Hepatocyte (in vitro differentiated cells): ENCODE data around the gene CDC42SE2. TPM values are rescaled to one million over a fixed set of nuclear protein-coding genes. Genes with fewer than 3 reads are reported as not detected.
"Not testable (repeated sequence)": the region's sequence is repeated elsewhere in the genome, so short reads cannot be mapped to it uniquely, and the experiment has no call there.

Source experiments
- DNase-seq: peaks from one replicate; pipeline ENCODE4 v3.0.0-alpha.2; 2016; ENCODE audit warnings: low spot score
- H2AFZ ChIP-seq: fragments of 200-600 bp; sonication (generic); 2 replicates; pipeline ENCODE4 v1.6.0; 2016; ENCODE audit warnings: antibody characterized with exemption, mild to moderate bottlenecking
- H3K27ac ChIP-seq: fragments of 200-600 bp; sonication (generic); 2 replicates; pipeline ENCODE4 v1.5.1; 2016; ENCODE audit warnings: mild to moderate bottlenecking
- H3K27me3 ChIP-seq: fragments of 200-600 bp; sonication (generic); 2 replicates; pipeline ENCODE4 v1.6.1; 2016
- H3K36me3 ChIP-seq: fragments of 200-600 bp; sonication (generic); replicated peaks from 2 replicates; pipeline ENCODE4 v1.5.1; 2016; ENCODE audit warnings: low read depth; ENCODE audit not compliant: insufficient read depth
- H3K4me1 ChIP-seq: fragments of 200-600 bp; sonication (generic); 2 replicates; pipeline ENCODE4 v1.5.1; 2016; ENCODE audit warnings: mild to moderate bottlenecking, moderate library complexity; ENCODE audit not compliant: insufficient read depth
- H3K4me2 ChIP-seq: fragments of 200-600 bp; sonication (generic); 2 replicates; pipeline ENCODE4 v1.6.0; 2016
- H3K4me3 ChIP-seq: fragments of 200-600 bp; sonication (generic); 2 replicates; pipeline ENCODE4 v1.5.1; 2016; ENCODE audit warnings: mild to moderate bottlenecking
- H3K79me2 ChIP-seq: fragments of 200-600 bp; sonication (generic); 2 replicates; pipeline ENCODE4 v1.6.0; 2017; ENCODE audit warnings: mild to moderate bottlenecking
- H3K9me2 ChIP-seq: fragments of 200-600 bp; sonication (generic); replicated peaks from 2 replicates; pipeline ENCODE4 v1.6.0; 2017; ENCODE audit warnings: mild to moderate bottlenecking; ENCODE audit not compliant: insufficient read depth
- H3K9me3 ChIP-seq: fragments of 200-600 bp; sonication (generic); 2 replicates; pipeline ENCODE4 v1.5.1; 2016; ENCODE audit warnings: low read depth, mild to moderate bottlenecking
- H4K20me1 ChIP-seq: fragments of 200-600 bp; sonication (generic); 2 replicates; pipeline ENCODE4 v1.6.0; 2016; ENCODE audit warnings: mild to moderate bottlenecking; ENCODE audit not compliant: insufficient read depth, poor library complexity, severe bottlenecking
- CTCF ChIP-seq: fragments of 200-600 bp; sonication (generic); IDR thresholded peaks from 2 replicates; pipeline ENCODE4 v1.5.1; 2016; ENCODE audit warnings: antibody characterized with exemption, mild to moderate bottlenecking; ENCODE audit not compliant: poor library complexity
- EZH2 ChIP-seq: fragments of 200-600 bp; sonication (generic); IDR thresholded peaks from 2 replicates; pipeline ENCODE4 v1.6.1; 2016; ENCODE audit warnings: antibody characterized with exemption, mild to moderate bottlenecking, borderline replicate concordance
- EZH2phosphoT487 ChIP-seq: fragments of 200-600 bp; sonication (generic); IDR thresholded peaks from one replicate; pipeline ENCODE4 v1.6.1; 2018; ENCODE audit warnings: antibody characterized with exemption, mild to moderate bottlenecking, low read depth, moderate library complexity; ENCODE audit not compliant: unreplicated experiment, severe bottlenecking
- WGBS: methylation state at CpG from one replicate; pipeline ENCODE4 v1.1.6; 2016; ENCODE audit warnings: low lambda C conversion rate; ENCODE audit errors: missing lambda C conversion rate; 5-methylcytosine and 5-hydroxymethylcytosine counted together
- polyA plus RNA-seq: library from polyadenylated mRNA; unstranded; fragments of >200 nt; fragmentation: Nextera tagmentation; extraction: Ambion mirVana; gene quantifications from 2 replicates; pipeline ENCODE4 v1.2.1, GENCODE V29; 2016
- total RNA-seq: library from RNA; depleted of rRNA; stranded (reverse); fragments of >200 nt; gene quantifications from 2 replicates; pipeline ENCODE4 v1.2.3, GENCODE V29; 2014

The CDC42SE2 gene
- total and polyA plus RNA-seq, 2 experiments from 2014 or later, result 27.2 to 51.5 TPM

- WGBS, result 73% methylated on average over 3 of the region's 3 CpGs
- no peaks in the 10 kb centered on the region for H3K9me2 ChIP-seq
- no peak overlapping the region for H3K27ac ChIP-seq
Measured at GRCh38 chr5:131250751-131251475, 12.9 kb upstream of the CDC42SE2 start.

DNA sequence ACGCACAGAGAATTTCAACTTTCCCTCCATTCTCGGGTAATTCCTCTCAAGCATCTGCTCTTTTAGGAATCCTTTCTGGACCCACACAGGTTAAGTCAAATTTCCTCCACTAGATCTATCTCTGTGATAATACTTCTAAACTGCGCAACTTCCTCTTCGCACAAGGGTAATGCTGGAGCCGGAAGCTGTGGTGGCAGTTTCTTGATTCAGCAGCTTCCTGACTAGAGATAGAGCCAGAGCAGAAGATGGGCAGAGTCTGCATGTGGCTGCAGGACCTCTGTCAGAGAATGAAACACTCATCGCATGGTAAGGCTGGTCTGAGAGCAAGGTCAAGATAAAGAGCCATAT lies 11.1 kb upstream of the CDC42SE2 start:
- WGBS, result 89% methylated on average over 6 of the region's 6 CpGs
- H2AFZ ChIP-seq, result no peak overlapping the region
- H3K79me2 ChIP-seq, result no peaks in the 10 kb centered on the region
- no peak overlapping the region for H3K4me2 ChIP-seq
- no peaks in the 10 kb centered on the region for H4K20me1 ChIP-seq
- TF ChIP-seq EZH2, result no peak
- TF ChIP-seq CTCF, result no peak
- TF ChIP-seq EZH2phosphoT487, result no peak
- H3K27me3 ChIP-seq, result no peaks in the 10 kb centered on the region
- H3K9me3 ChIP-seq, result no peaks in the 10 kb centered on the region
- H3K4me1 ChIP-seq, result no peaks in the 10 kb centered on the region
- no peak for DNase-seq
- H3K27ac ChIP-seq, result no peak overlapping the region
- H3K9me2 ChIP-seq, result no peaks in the 10 kb centered on the region
- no peaks in the 10 kb centered on the region for H3K36me3 ChIP-seq
- no peak overlapping the region for H3K4me3 ChIP-seq

More at GRCh38 chr5:131250751-131251475, 12.9 kb upstream of the CDC42SE2 start:
- H2AFZ ChIP-seq, result no peak overlapping the region
- H3K36me3 ChIP-seq, result no peaks in the 10 kb centered on the region
- H3K4me1 ChIP-seq, result no peaks in the 10 kb centered on the region
- no peak for DNase-seq
- H3K27me3 ChIP-seq, result no peaks in the 10 kb centered on the region
- H3K79me2 ChIP-seq, result no peaks in the 10 kb centered on the region
- no peaks in the 10 kb centered on the region for H4K20me1 ChIP-seq
- TF ChIP-seq EZH2phosphoT487, result no peak
- TF ChIP-seq CTCF, result no peak
- no peak for TF ChIP-seq EZH2
- H3K4me3 ChIP-seq, result no peak overlapping the region
- H3K4me2 ChIP-seq, result no peak overlapping the region
- no peaks in the 10 kb centered on the region for H3K9me3 ChIP-seq

- H3K4me2 ChIP-seq, H3K27ac ChIP-seq, H3K79me2 ChIP-seq, H3K4me3 ChIP-seq, DNase-seq, H3K9me2 ChIP-seq, H2AFZ ChIP-seq, H3K27me3 ChIP-seq, H3K36me3 ChIP-seq, H3K9me3 ChIP-seq, H4K20me1 ChIP-seq, H3K4me1 ChIP-seq: not testable (repeated sequence)
- WGBS, result 96% methylated on average over 10 of the region's 10 CpGs
Measured at GRCh38 chr5:131254025-131254424, 9.8 kb upstream of the CDC42SE2 start.

- no peaks in the 10 kb centered on the region for H3K27me3 ChIP-seq
- H3K27ac ChIP-seq, result no peak overlapping the region
- H3K4me2 ChIP-seq, result no peak overlapping the region
- H3K4me3 ChIP-seq, result no peak overlapping the region
- H3K9me3 ChIP-seq, result no peaks in the 10 kb centered on the region
- TF ChIP-seq EZH2phosphoT487 (no peak), CTCF (no peak), EZH2 (no peak)
- H3K4me1 ChIP-seq, result no peaks in the 10 kb centered on the region
- WGBS, result 94% methylated on average over 2 of the region's 2 CpGs
- no peaks in the 10 kb centered on the region for H3K9me2 ChIP-seq
- no peaks in the 10 kb centered on the region for H4K20me1 ChIP-seq
- no peak overlapping the region for H2AFZ ChIP-seq
- DNase-seq, result no peak
- no peaks in the 10 kb centered on the region for H3K79me2 ChIP-seq
- no peaks in the 10 kb centered on the region for H3K36me3 ChIP-seq
Measured at GRCh38 chr5:131254741-131255140, 9.1 kb upstream of the CDC42SE2 start.
